Adipose tissue (tissue), 3 donors: ENCODE results near the gene MRPS2. TPM values are rescaled to one million over a fixed set of nuclear protein-coding genes. Genes with fewer than 3 reads are reported as not detected.

Source experiments
- H3K27ac ChIP-seq: one replicate; pipeline ENCODE4 v1.5.1; 2013; ENCODE audit warnings: low read depth, low read length
- WGBS, 3 donors: extraction: QIAGEN DNeasy Blood & Tissue Kit; methylation state at CpG; one replicate each; pipeline ENCODE4 v1.1.7; 2013; 5-methylcytosine and 5-hydroxymethylcytosine counted together
- polyA plus RNA-seq, 3 donors: library from polyadenylated mRNA; stranded (reverse); fragments of 200-250 nt; gene quantifications; one replicate each; pipeline ENCODE4 v1.2.3, GENCODE V29; 2013
- donor health status: healthy with polysubstance abuse.
- donor health status: Bipolar disorder and iron deficiency.
- donor health status: healthy.

Gene MRPS2
- polyA plus RNA-seq, 3 donors, result 29.2 to 62.3 (median 48.9) TPM

- WGBS, 3 donors, result 89 to 92% (median 90%) methylated on average over 27 of the region's 27 CpGs
These were observed 7.4 kb upstream of the MRPS2 start for GRCh38 chr9:135492886-135493669.

GRCh38 chr9:135494791-135495559 is 5.5 kb upstream of the MRPS2 start:
- WGBS, 3 donors, result 82 to 85% (median 84%) methylated on average over 30 of the region's 30 CpGs
- no peak overlapping the region for H3K27ac ChIP-seq

More at GRCh38 chr9:135492886-135493669, 7.4 kb upstream of the MRPS2 start:
- no peak overlapping the region for H3K27ac ChIP-seq

- no peak overlapping the region for H3K27ac ChIP-seq
- WGBS, 3 donors, result 70 to 86% (median 84%) methylated on average over 15 of the region's 15 CpGs
These were observed 1.9 kb upstream of the MRPS2 start for GRCh38 chr9:135498381-135499126.

- WGBS, 3 donors, result 1% methylated on average over 55 to 58 of the region's 58 CpGs
- H3K27ac ChIP-seq, result no peak overlapping the region
These were observed 984 bp upstream of the MRPS2 start for GRCh38 chr9:135499326-135500070.

- H3K27ac ChIP-seq, result no peak overlapping the region
- WGBS, 3 donors, result 0 to 1% (median 0%) methylated on average over 29 of the region's 29 CpGs
These were observed 384 bp upstream of the MRPS2 start for GRCh38 chr9:135500071-135500524.

- 37 to 47% (median 45%) methylated on average over 37 to 38 of the region's 38 CpGs for WGBS, 3 donors
- no peak overlapping the region for H3K27ac ChIP-seq
These were observed 1.0 kb downstream of the MRPS2 start for GRCh38 chr9:135501261-135502167.

GRCh38 chr9:135502168-135502872 is 1.8 kb downstream of the MRPS2 start:
- 78 to 92% (median 86%) methylated on average over 15 of the region's 15 CpGs for WGBS, 3 donors
- H3K27ac ChIP-seq, result no peak overlapping the region

GRCh38 chr9:135502873-135503321 is 2.4 kb downstream of the MRPS2 start:
- 88 to 92% (median 89%) methylated on average over 13 to 16 of the region's 16 CpGs for WGBS, 3 donors
- H3K27ac ChIP-seq, result no peak overlapping the region

- no peak overlapping the region for H3K27ac ChIP-seq
- WGBS, 3 donors, result 86 to 92% (median 91%) methylated on average over 41 of the region's 41 CpGs
These were observed 3.1 kb downstream of the MRPS2 start for GRCh38 chr9:135503371-135504261.

GRCh38 chr9:135504262-135505243 is 4.1 kb downstream of the MRPS2 start:
- 66 to 68% (median 68%) methylated on average over 21 of the region's 21 CpGs for WGBS, 3 donors
- H3K27ac ChIP-seq, result no peak overlapping the region

- no peak overlapping the region for H3K27ac ChIP-seq
- whole genome bisulfite sequencing, 3 donors, result 86 to 89% (median 86%) methylated on average over 19 to 24 of the region's 24 CpGs
These were observed 5.1 kb downstream of the MRPS2 start for GRCh38 chr9:135505406-135506187.

GRCh38 chr9:135506327-135507103 is 6.0 kb downstream of the MRPS2 start:
- no peak overlapping the region for H3K27ac ChIP-seq
- 61 to 69% (median 66%) methylated on average over 13 to 14 of the region's 14 CpGs for WGBS, 3 donors
